OCI-LY7 (cell line): Measurements from ENCODE around the gene WWOX.

Source experiments
- CTCF ChIP-seq: fragments of 200-600 bp; sonication (generic); conservative IDR thresholded peaks from 2 replicates; pipeline ENCODE4 v1.5.1; 2014; ENCODE audit warnings: mild to moderate bottlenecking, antibody characterized with exemption, low read length, moderate library complexity, mixed read lengths
- EZH2phosphoT487 ChIP-seq: fragments of 200-600 bp; sonication (generic); IDR thresholded peaks from 2 replicates; pipeline ENCODE4 v1.6.1; 2018; ENCODE audit warnings: low read depth, borderline replicate concordance, mild to moderate bottlenecking, mixed run types, antibody characterized with exemption, low read length, moderate library complexity, mixed read lengths

GRCh38 chr16:78549366-78549765 lies 449.9 kb downstream of the WWOX start:
- TF ChIP-seq CTCF (no peak), EZH2phosphoT487 (no peak)
